T-helper 1 cell treated with Interleukin-12 subunit alpha and Interleukin-12 subunit beta and Interleukin-4 antibody, amounts not matched to agents 30 ng/mL and 1 ng/mL, for 36 hours (primary cell): ENCODE measurements around the gene MLLT1. TPM values are rescaled to one million over a fixed set of nuclear protein-coding genes. Genes with fewer than 3 reads are reported as not detected.

Experiments
- intact Hi-C: fragments of 100-400 bp; cut with micrococcal nuclease; formaldehyde crosslinking; loops from one replicate; pipeline ENCODE4 v1.15.1; 2024
- total RNA-seq: library from RNA; stranded (reverse); gene quantifications from 2 replicates; pipeline ENCODE4 v1.2.3, GENCODE V29; 2022

The MLLT1 gene
- total RNA-seq, 1 donor from 2014 or later, result 45.6 TPM

DNA sequence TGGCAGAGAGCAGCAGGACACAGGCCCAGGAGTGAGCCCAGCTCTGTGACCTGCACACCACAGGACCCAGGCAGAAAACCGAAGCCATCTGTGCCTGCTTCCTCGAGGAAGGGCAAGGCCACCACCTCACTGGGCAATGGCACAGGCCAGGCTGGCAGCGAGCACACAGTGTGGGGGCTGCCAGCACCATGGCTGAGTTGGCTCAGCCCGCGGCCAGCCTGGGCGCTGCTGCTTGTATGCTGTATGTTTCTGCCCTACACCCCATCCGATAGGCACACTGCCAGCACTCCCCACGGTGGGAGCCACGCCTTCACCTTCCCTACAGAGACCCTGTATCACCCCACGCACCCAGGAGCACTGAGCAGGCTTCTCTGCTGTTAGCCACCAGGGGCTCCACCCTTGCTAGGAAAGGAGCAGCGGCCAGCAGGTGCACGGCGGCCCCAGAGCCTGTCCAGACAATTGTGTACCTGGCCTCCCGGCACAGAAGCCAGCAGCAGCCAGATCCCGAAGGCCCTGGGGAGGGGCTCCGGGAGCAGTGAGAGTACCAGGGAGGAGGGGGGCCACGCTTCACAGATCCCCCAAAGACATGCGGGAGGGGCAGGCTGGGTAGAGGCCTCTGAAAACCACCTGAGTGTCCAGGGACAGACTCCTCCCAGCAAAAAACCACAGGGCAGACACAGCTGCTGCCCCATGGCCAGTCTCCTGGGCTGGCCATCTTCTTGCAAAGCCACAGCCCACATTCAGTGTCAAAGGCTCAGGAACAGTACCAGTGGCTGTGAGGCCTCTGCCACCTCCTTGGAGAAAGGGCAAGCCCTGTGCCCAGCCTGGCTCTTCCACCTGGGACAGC is 56.1 kb downstream of the MLLT1 start:
- intact Hi-C loops, result no loop called here

DNA sequence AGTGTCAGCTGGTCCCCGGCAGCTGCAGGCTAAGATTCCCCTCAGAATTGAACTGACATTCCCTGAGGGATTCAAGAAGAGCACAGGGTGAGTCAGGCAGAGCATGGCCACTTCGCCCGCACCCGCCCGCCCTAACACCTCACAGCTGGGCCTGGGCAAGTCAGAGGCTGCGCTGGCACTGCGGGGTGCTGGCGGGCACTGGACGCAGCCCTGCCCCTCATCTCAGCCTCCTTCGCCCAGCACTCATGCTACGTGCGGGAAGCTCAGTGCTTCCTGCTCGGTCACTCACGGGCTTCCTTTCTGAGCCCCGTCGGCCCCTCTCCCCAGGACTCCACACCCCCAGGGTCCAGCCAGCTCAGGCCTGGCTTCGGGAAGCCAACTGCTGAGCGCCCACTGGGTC is 56.9 kb downstream of the MLLT1 start:
- intact Hi-C loops, result no loop called here

GRCh38 chr19:6221878-6222746 is 57.7 kb downstream of the MLLT1 start:
- intact Hi-C loops, result no loop called here

DNA sequence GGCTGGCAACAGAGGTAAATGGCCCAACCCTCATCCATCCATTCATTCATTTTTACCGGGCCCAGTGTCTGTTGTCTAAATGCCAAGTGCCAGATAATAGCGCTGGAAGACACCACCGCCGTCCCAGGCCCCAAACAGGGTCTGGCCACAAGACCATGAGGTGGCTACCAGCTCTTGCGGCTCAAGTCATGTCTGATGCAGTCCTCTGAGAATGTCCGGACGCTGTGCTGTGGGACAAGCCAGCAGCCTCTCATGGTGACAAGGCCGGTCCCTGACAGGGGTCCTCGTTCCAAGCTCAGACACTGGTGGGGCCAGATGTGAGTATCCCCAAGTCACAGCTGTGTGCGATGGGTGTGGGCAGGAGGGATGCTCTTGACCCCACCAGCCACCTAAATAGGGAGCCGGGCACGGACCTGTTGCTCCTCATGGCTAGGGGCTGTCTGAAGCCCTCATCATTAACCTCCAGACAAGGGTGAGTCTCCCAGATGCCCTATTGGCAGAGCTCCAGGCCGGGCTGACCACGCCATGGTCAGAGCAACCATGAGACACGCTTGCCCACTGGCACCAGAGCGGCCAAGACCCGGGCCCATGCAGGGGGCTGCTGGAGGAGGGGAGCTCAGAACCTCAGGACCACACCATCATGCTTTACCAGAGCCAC is 58.4 kb downstream of the MLLT1 start:
- intact Hi-C loops, result no loop called here

GRCh38 chr19:6220385-6221191 is 59.2 kb downstream of the MLLT1 start:
- intact Hi-C loops, result no loop called here

DNA sequence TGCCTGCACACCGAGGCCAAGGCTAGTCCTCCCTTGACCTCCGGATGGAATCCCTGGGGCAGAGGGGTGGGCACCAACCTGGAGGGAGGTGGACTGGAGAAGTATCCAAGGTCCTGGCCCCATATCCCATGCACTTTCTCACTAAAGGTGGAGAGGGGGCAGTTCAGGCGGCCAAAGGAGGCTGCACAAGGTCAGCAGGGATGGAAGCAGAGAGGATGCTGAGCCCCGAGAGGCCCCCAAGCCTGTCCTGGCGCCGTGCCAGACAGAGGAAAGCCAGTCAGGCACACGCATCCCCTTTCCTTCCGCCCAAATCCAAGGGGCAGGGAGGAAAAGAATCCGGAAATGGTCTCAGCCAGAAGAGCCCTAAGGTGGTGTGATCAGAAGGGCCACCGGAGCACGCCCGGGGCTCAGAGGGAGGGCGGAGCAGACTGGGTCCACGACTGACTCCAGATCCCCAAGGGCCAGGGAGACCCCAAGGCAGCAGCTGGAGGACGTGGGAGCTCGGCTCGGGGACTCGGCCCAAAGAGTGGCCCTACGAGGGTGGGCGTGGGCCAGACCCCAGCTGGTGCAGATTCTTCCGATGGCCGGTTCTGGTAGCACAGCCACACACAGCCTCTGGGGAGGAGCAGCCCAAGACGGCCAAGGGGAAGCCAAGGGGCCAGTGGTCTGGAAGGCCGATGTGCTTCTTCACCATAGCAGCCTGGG is 60.0 kb downstream of the MLLT1 start:
- intact Hi-C loops, result no loop called here

GRCh38 chr19:6219147-6219525 is 60.6 kb downstream of the MLLT1 start:
- intact Hi-C loops, result no loop called here

- intact Hi-C loops, result loop anchor here (1.0 kb wide), 2 partner anchors 81 to 645 kb away; no protein-coding TSS in a partner anchor
These were observed 61.2 kb downstream of the MLLT1 start for GRCh38 chr19:6218491-6219146.

- intact Hi-C loops, result loop anchor here (1.0 kb wide), 2 partner anchors 81 to 645 kb away; no protein-coding TSS in a partner anchor
These were observed 61.9 kb downstream of the MLLT1 start for GRCh38 chr19:6217752-6218334.

DNA sequence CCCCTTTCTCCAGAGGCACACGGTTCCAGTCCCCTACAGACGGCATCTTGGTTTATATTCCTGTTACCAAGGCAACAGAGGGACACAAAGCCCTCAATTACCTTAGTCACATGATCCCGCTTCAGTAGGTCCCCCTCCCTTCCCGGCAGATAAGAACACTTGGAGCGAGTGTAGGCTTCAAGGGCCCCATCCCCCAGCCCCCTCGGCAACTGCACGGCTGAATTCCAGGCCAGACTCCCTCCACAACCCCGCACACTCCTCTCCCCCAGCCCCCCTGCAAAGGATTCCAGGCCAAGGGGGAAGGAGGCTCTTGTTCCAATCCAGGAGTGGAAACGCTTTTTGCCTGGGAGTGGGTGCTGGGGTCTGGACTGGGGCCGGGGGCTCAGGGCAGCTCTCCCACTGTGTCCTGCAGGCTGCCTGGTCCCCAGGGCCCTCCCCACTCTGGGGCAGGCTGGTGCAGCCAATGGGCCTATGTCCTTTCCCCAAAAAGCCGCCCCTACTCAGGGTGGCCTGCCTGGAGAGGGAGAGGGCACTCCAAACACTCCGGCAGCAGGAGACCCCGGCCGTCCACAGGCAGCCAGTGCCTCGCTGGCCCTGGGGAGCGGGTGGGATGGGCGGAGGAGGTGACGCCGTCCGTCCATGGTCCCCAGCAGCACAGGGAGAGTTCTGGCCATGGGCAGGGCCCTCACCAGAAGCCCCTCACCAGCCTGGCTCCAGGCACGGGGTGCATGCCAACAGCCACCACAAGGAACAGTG is 62.6 kb downstream of the MLLT1 start:
- intact Hi-C loops, result no loop called here

- intact Hi-C loops, result no loop called here
These were observed 63.4 kb downstream of the MLLT1 start for GRCh38 chr19:6216236-6216995.

DNA sequence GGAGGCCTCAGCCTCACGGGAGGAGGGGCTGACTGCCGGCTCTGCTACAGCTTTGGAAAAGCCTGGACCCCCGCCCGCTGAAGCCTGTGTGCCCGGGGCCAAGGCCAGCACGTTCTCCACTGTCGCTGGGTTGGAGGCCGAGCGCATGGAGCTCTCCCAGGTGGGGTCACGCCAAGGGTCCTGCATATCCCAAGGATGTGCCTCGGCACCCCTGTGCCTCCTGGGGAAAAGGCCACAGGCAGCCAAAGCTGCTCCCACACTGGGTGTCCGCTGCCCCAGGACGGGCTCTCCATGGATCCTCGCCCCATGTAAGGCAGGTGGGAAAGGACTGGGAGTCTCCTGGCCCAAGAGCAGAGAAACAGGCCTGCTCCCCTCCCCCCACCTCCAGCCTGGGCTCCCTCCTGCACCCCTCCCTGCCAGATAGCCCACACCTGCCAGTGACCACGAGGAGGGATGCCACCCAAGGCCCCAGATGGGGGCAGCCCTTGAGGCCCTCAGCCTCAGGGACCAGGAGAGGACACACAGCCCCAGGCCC is 64.0 kb downstream of the MLLT1 start:
- intact Hi-C loops, result no loop called here

- intact Hi-C loops, result no loop called here
These were observed 64.8 kb downstream of the MLLT1 start for GRCh38 chr19:6214881-6215541.

DNA sequence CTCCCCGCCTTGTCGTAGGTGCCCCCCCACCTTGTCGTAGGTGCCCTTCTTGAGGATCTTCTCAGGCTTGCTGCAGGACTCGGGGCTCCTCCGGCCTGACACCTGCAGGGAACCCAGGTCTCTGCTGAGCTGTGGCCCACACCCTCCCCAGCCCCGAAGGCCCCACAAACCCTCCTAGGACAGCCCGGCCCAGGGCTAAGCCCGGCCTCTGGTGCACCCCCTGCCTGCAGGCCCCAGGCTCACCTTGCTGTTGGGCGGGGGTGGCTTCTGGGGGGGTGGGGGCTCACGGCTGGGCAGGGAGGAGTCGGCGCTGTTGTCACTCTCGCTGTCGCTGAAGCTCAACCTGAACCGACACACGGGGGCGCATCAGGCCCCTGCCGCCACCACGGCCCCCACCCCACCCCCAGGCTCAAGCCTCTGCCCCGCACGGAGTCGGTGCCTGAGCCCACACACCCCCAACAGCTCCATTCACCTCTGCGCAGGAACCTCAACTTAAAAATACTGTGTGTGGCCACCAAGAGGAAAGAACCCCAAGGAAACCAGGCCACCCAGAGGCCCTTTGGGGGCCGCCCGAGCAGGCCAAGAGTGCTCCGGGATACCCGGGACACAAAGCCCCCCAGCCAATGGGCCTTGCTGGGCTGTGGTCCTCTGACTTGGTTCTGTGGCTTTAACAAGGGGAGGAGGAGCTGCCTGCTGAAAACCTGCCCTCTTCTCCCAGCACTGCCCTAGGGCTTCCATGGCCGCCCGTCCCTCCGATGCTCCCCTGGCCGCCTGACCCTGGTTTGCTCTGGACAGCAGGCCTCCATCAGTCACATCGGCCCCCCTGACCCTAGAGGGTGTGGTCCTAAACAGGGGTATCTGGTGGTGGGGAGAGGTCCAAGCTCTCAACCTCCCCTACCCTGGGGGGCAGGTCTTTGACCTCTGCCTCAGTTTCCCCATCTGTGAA is 65.8 kb downstream of the MLLT1 start:
- intact Hi-C loops, result no loop called here

DNA sequence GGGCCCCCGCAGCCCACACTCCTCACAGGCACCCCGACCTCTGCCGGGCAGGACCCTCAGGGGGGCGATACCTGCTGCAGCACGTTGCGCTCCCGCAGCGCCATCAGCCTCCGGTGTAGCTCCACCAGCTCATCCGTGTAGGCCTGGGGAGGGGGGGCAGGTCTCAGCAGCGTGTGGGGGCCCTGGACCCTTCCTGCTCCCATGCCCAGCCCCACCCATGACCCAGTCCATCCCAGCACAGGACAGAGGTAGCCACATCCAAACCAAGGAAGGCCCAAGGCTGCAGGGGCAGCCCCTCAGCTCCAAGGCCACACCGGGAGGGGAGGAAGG is 66.5 kb downstream of the MLLT1 start:
- intact Hi-C loops, result no loop called here
